Measurements from ENCODE around the gene TTC28.

TTC28 gene

GRCh38 chr22:28500006-28500405 is 179.6 kb downstream of the TTC28 start:
- TF ChIP-seq ZNF514 (tag by site-specific recombination; IDR thresholded peaks at IDR 0.05) (no peak), ZNF157 (tag by site-specific recombination; IDR thresholded peaks at IDR 0.05) (no peak), INSM2 (tag by site-specific recombination; IDR thresholded peaks at IDR 0.05) (no peak), ZNF76 (tag by site-specific recombination; IDR thresholded peaks at IDR 0.05; ENCODE audit: borderline replicate concordance, low read depth) (no peak), ZNF423 (tag by site-specific recombination; IDR thresholded peaks at IDR 0.05) (no peak), MYNN (tag by site-specific recombination; IDR thresholded peaks at IDR 0.05; ENCODE audit: borderline replicate concordance) (no peak), ZBTB49 (tag by site-specific recombination; IDR thresholded peaks at IDR 0.05; ENCODE audit: low read depth) (no peak), ZNF24 (tag by site-specific recombination; IDR thresholded peaks at IDR 0.05) (no peak), PRDM1 (tag by site-specific recombination; IDR thresholded peaks at IDR 0.05) (no peak), ZNF19 (tag by site-specific recombination; IDR thresholded peaks at IDR 0.05; ENCODE audit: low read depth) (no peak), ZNF10 (tag by site-specific recombination; IDR thresholded peaks at IDR 0.05) (no peak), ZNF660 (tag by site-specific recombination; IDR thresholded peaks at IDR 0.05) (no peak), ZNF404 (tag by site-specific recombination; IDR thresholded peaks at IDR 0.05) (no peak), KLF1 (tag by site-specific recombination; IDR thresholded peaks at IDR 0.05) (no peak), ZNF449 (tag by site-specific recombination; IDR thresholded peaks at IDR 0.05) (no peak), AEBP2 (tag by site-specific recombination; IDR thresholded peaks at IDR 0.05; ENCODE audit: borderline replicate concordance) (no peak), ZBTB10 (tag by site-specific recombination; IDR thresholded peaks at IDR 0.05) (no peak), PRDM2 (tag by site-specific recombination; IDR thresholded peaks at IDR 0.05; ENCODE audit: borderline replicate concordance) (no peak), BCL11B (tag by site-specific recombination; IDR thresholded peaks at IDR 0.05; ENCODE audit: low read depth) (no peak)
- H3K4me3 ChIP-seq (ENCODE audit: low read depth, low read length) = no peak overlapping the region
- POLR2A ChIA-PET = no interaction called here

More at GRCh38 chr22:28500006-28500405, 179.6 kb downstream of the TTC28 start:
- no peaks in the 10 kb centered on the region for H3K36me3 ChIP-seq (ENCODE audit: control insufficient read depth in 2 of 2, insufficient read depth in 1 of 2, low read length in 2 of 2)
- no peak overlapping the region for H3K27ac ChIP-seq (ENCODE audit: extremely low read depth, low read depth, low read length)
- H3K4me1 ChIP-seq (ENCODE audit: control insufficient read depth, insufficient read depth, low read length) = no peaks in the 10 kb centered on the region
- no peaks in the 10 kb centered on the region for H3K9me3 ChIP-seq (ENCODE audit: control insufficient read depth, insufficient read depth, low read depth, low read length)
- CTCF ChIA-PET = interaction anchor here (0.8 kb wide), 1 partner anchor 25 kb away, joined by 3 read pairs; no protein-coding TSS in a partner anchor

Data from HEK293 (cell line).